PC-3 (cell line): ENCODE data around the gene PDE11A. TPM values are rescaled to one million over a fixed set of nuclear protein-coding genes. Genes with fewer than 3 reads are reported as not detected.

Source experiments
- ATAC-seq: fragments of 200-7000 bp; cut with Tn5 transposase; 2 replicates; pipeline ENCODE4 v1.9.1; 2020; ENCODE audit warnings: mild to moderate bottlenecking, moderate library complexity
- BruUV-seq: library from RNA; stranded (reverse); fragments of 400-500 nt; replicated peaks from 2 replicates; lab custom pipeline; 2021; lab: Mats Ljungman, UMichigan
- CTCF ChIA-PET: fragments of 300-600 bp; sonication (Branson Sonifier 250); formaldehyde crosslinking; loops from one replicate; lab custom pipeline; 2022; ENCODE audit warnings: antibody characterized with exemption; lab: Charles Lee
- POLR2A ChIA-PET: fragments of 300-600 bp; sonication (Branson Sonifier 250); formaldehyde crosslinking; loops from one replicate; lab custom pipeline; 2022; ENCODE audit warnings: antibody characterized with exemption; ENCODE audit not compliant: unreplicated experiment; lab: Charles Lee
- DNase-seq: peaks from one replicate; pipeline ENCODE4 v3.0.0-alpha.2; 2015
- H2AFZ ChIP-seq: fragments of 300-600 bp; sonication (generic); 2 replicates; pipeline ENCODE4 v1.6.0; 2016; ENCODE audit warnings: antibody characterized with exemption, low read length
- H3F3A ChIP-seq: fragments of 300-600 bp; sonication (generic); one replicate; pipeline ENCODE4 v1.6.0; 2017; ENCODE audit warnings: antibody characterized with exemption, low read length, control low read depth, mild to moderate bottlenecking; ENCODE audit not compliant: unreplicated experiment
- H3K27ac ChIP-seq: fragments of 300-600 bp; sonication (generic); 2 replicates; pipeline ENCODE4 v1.5.1; 2016; ENCODE audit warnings: mild to moderate bottlenecking, low read length
- H3K27me3 ChIP-seq: fragments of 300-600 bp; sonication (generic); 2 replicates; pipeline ENCODE4 v1.6.1; 2016; ENCODE audit warnings: low read length, mixed read lengths
- H3K36me3 ChIP-seq: fragments of 300-600 bp; sonication (generic); 2 replicates; pipeline ENCODE4 v1.6.1; 2016; ENCODE audit warnings: low read depth, mixed run types, low read length, mixed read lengths
- H3K4me1 ChIP-seq: fragments of 300-600 bp; sonication (generic); 2 replicates; pipeline ENCODE4 v1.5.1; 2016; ENCODE audit warnings: low read length; ENCODE audit not compliant: insufficient read depth
- H3K4me2 ChIP-seq: fragments of 300-600 bp; sonication (generic); 2 replicates; pipeline ENCODE4 v1.6.0; 2016; ENCODE audit warnings: low read length
- H3K4me3 ChIP-seq: fragments of 300-600 bp; sonication (generic); 2 replicates; pipeline ENCODE4 v1.5.1; 2016; ENCODE audit warnings: mild to moderate bottlenecking, low read length, mixed read lengths
- H3K79me2 ChIP-seq: fragments of 300-600 bp; sonication (generic); 2 replicates; pipeline ENCODE4 v1.6.1; 2017; ENCODE audit warnings: low read length, mixed read lengths
- H3K9ac ChIP-seq: fragments of 300-600 bp; sonication (generic); 2 replicates; pipeline ENCODE4 v1.6.0; 2016; ENCODE audit warnings: mild to moderate bottlenecking, low read length
- H3K9me2 ChIP-seq: fragments of 300-600 bp; sonication (generic); replicated peaks from 2 replicates; pipeline ENCODE4 v1.6.1; 2016; ENCODE audit warnings: mixed run types, low read length, mixed read lengths
- H3K9me3 ChIP-seq: fragments of 300-600 bp; sonication (generic); 2 replicates; pipeline ENCODE4 v1.6.1; 2016; ENCODE audit warnings: low read length, mixed read lengths
- H4K20me1 ChIP-seq: fragments of 300-600 bp; sonication (generic); 2 replicates; pipeline ENCODE4 v1.6.1; 2016; ENCODE audit warnings: low read length, mixed read lengths
- EZH2 ChIP-seq: fragments of 300-600 bp; sonication (generic); IDR thresholded peaks from one replicate; pipeline ENCODE4 v1.6.1; 2017; ENCODE audit warnings: antibody characterized with exemption, mild to moderate bottlenecking, low read length; ENCODE audit not compliant: unreplicated experiment
- EZH2phosphoT487 ChIP-seq: fragments of 300-600 bp; sonication (generic); IDR thresholded peaks from 2 replicates; pipeline ENCODE4 v1.6.1; 2018; ENCODE audit warnings: mild to moderate bottlenecking, antibody characterized with exemption, low read length, borderline replicate concordance
- intact Hi-C: fragments of 100-400 bp; cut with micrococcal nuclease; formaldehyde crosslinking; loops from 2 replicates; pipeline ENCODE4 v1.9.0; 2023
- total RNA-seq: library from RNA; depleted of rRNA; stranded (reverse); fragments of >200 nt; gene quantifications from 2 replicates; pipeline ENCODE4 v1.2.3, GENCODE V29; 2014
- TF ChIP-seq, protein P1 (sequence below): fragments of 300-600 bp; sonication (generic); conservative IDR thresholded peaks from 2 replicates; pipeline ENCODE4 v1.5.1; 2017; ENCODE audit warnings: antibody characterized with exemption, low read depth, mild to moderate bottlenecking, low read length

PDE11A gene
- total RNA-seq, 1 experiment from 2014 or later, result 0.15 TPM

- DNase-seq (no peak), ATAC-seq (no peak)
- Histone ChIP-seq H3K9me3 (no peaks in the 10 kb centered on the region), H3K79me2 (no peaks in the 10 kb centered on the region), H3K9ac (no peak overlapping the region), H3K36me3 (no peaks in the 10 kb centered on the region), H3K4me3 (no peak overlapping the region), H3K4me2 (no peak overlapping the region), H4K20me1 (no peaks in the 10 kb centered on the region), H3K9me2 (no peaks in the 10 kb centered on the region), H3K27me3 (peaks cover 21% of the 10 kb centered on the region), H3K4me1 (no peaks in the 10 kb centered on the region), H2AFZ (no peak overlapping the region), H3F3A (no peaks in the 10 kb centered on the region), H3K27ac (no peak overlapping the region)
- no TSS peak for BruUV-seq
- intact Hi-C loops, result no loop called here
- ChIA-PET POLR2A (no interaction called here), CTCF (no interaction called here)
- no peak for TF ChIP-seq EZH2phosphoT487
Observed at GRCh38 chr2:177888581-177888980, 184.0 kb downstream of the PDE11A start.

DNA sequence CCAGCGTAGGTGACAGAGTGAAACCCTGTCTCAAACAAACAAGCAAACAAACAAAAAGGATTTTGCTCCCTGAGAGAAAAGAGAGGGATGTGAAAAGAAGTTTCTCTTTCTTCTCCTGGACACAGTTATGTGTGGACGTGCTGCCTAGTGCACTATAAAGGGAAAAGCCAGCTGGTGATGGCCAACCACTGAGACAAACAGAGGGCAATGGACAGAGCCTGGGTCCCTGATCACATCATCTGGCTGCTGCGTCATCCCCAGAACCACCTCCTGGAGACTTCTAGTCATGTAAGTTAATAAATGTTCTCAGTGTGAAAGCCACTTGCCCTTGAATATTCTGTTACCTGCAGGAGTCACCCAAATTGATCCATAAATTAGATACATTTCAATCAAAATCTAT is 184.9 kb downstream of the PDE11A start:
- POLR2A ChIA-PET, result no interaction called here
- Histone ChIP-seq H3K36me3 (no peaks in the 10 kb centered on the region), H3K79me2 (no peaks in the 10 kb centered on the region), H3K27ac (no peak overlapping the region), H3K27me3 (peaks cover 21% of the 10 kb centered on the region), H2AFZ (no peak overlapping the region), H3K9ac (no peak overlapping the region), H3K4me3 (no peak overlapping the region), H3K4me1 (no peaks in the 10 kb centered on the region), H3K9me3 (no peaks in the 10 kb centered on the region), H3K4me2 (no peak overlapping the region), H4K20me1 (no peaks in the 10 kb centered on the region), H3K9me2 (no peaks in the 10 kb centered on the region), H3F3A (no peaks in the 10 kb centered on the region)
- DNase-seq, result no peak
- CTCF ChIA-PET, result no interaction called here
- ATAC-seq, result no peak
- intact Hi-C loops, result no loop called here
- no peak for TF ChIP-seq EZH2
- no peak for TF ChIP-seq EZH2phosphoT487
- TF ChIP-seq, protein P1, sequence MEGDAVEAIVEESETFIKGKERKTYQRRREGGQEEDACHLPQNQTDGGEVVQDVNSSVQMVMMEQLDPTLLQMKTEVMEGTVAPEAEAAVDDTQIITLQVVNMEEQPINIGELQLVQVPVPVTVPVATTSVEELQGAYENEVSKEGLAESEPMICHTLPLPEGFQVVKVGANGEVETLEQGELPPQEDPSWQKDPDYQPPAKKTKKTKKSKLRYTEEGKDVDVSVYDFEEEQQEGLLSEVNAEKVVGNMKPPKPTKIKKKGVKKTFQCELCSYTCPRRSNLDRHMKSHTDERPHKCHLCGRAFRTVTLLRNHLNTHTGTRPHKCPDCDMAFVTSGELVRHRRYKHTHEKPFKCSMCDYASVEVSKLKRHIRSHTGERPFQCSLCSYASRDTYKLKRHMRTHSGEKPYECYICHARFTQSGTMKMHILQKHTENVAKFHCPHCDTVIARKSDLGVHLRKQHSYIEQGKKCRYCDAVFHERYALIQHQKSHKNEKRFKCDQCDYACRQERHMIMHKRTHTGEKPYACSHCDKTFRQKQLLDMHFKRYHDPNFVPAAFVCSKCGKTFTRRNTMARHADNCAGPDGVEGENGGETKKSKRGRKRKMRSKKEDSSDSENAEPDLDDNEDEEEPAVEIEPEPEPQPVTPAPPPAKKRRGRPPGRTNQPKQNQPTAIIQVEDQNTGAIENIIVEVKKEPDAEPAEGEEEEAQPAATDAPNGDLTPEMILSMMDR, result no peak
- BruUV-seq, result no TSS peak

GRCh38 chr2:177886824-177887223 is 185.8 kb downstream of the PDE11A start:
- Histone ChIP-seq H3K9me2 (no peaks in the 10 kb centered on the region), H3K9ac (no peak overlapping the region), H3K4me3 (no peak overlapping the region), H3K4me2 (no peak overlapping the region), H3F3A (no peaks in the 10 kb centered on the region), H3K4me1 (no peaks in the 10 kb centered on the region), H2AFZ (no peak overlapping the region), H3K36me3 (no peaks in the 10 kb centered on the region), H4K20me1 (no peaks in the 10 kb centered on the region), H3K9me3 (no peaks in the 10 kb centered on the region), H3K27ac (no peak overlapping the region), H3K79me2 (no peaks in the 10 kb centered on the region), H3K27me3 (peaks cover 20% of the 10 kb centered on the region)
- no peak for DNase-seq
- TF ChIP-seq, protein P1, result no peak
- no peak for TF ChIP-seq EZH2
- no peak for TF ChIP-seq EZH2phosphoT487
- ChIA-PET POLR2A (no interaction called here), CTCF (no interaction called here)
- no TSS peak for BruUV-seq
- intact Hi-C loops, result no loop called here
- no peak for ATAC-seq
